Right lobe of liver (tissue), 4 donors: ENCODE measurements around the gene TEDC1.
A peak's percentile ranks its signal among the peaks of the same experiment; 100 is the strongest.

ENCODE experiments used
- POLR2A ChIP-seq: fragments of 450-650 bp; IDR thresholded peaks from one replicate; pipeline ENCODE4 v1.6.1; 2017; ENCODE audit warnings: antibody characterized with exemption, mild to moderate bottlenecking
- TF ChIP-seq, protein P1 (sequence below), 4 donors: fragments of 200-600 bp in 3 of 4; fragments of 450-650 bp in 1 of 4; IDR thresholded peaks; one replicate each; pipeline versions ENCODE4 v1.5.1 to v1.8.0; 2016 to 2022; ENCODE audit warnings: antibody characterized with exemption in 4 of 4, mild to moderate bottlenecking in 2 of 4
- donor health status: DM: no; HTN: no; CAD: no.
- donor health status: DM: no; HTN: no; CAD: no.
- donor health status: DM: no; HTN: yes; CAD: no.

DNA sequence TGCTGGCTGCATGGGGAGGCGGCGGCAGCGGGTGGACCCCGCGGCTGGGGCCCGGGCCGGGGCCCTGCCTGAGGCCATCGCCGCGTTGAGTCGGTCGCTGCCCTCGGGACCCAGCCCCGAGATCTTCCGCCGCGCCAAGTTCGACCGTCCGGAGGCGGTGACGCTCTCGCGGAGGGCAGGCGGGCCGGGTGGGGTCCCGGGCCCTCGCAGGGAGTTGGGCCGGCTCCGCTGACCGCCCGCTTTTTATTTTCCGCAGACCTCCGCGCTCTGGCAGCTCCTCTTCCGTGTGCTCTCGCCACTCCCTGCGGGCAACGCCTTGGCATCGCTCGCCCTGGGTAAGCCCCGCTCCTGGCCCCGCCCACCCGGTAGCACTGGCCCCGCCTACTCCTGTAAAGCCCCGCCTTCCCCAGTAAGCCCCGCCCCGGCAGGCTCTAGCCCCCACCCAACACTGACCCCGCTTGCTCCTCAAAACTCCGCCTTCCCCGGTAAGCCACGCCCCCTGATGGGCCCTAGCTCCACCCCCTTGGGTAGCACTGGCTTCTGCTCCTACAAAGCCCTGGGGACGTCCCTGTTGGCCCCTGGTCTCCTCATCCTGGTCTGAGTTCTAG, 424 bp downstream of the TEDC1 start:
- peak; percentile 13 for TF ChIP-seq POLR2A
- TF ChIP-seq, protein P1, sequence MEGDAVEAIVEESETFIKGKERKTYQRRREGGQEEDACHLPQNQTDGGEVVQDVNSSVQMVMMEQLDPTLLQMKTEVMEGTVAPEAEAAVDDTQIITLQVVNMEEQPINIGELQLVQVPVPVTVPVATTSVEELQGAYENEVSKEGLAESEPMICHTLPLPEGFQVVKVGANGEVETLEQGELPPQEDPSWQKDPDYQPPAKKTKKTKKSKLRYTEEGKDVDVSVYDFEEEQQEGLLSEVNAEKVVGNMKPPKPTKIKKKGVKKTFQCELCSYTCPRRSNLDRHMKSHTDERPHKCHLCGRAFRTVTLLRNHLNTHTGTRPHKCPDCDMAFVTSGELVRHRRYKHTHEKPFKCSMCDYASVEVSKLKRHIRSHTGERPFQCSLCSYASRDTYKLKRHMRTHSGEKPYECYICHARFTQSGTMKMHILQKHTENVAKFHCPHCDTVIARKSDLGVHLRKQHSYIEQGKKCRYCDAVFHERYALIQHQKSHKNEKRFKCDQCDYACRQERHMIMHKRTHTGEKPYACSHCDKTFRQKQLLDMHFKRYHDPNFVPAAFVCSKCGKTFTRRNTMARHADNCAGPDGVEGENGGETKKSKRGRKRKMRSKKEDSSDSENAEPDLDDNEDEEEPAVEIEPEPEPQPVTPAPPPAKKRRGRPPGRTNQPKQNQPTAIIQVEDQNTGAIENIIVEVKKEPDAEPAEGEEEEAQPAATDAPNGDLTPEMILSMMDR (IDR thresholded peaks at IDR 0.05) = no peak
